ENCODE measurements around the gene CHRNA1.
A peak's percentile ranks its signal among the peaks of the same experiment; 100 is the strongest.
"Not testable (repeated sequence)": the region's sequence is repeated elsewhere in the genome, so short reads cannot be mapped to it uniquely, and the experiment has no call there.

CHRNA1 gene

DNA sequence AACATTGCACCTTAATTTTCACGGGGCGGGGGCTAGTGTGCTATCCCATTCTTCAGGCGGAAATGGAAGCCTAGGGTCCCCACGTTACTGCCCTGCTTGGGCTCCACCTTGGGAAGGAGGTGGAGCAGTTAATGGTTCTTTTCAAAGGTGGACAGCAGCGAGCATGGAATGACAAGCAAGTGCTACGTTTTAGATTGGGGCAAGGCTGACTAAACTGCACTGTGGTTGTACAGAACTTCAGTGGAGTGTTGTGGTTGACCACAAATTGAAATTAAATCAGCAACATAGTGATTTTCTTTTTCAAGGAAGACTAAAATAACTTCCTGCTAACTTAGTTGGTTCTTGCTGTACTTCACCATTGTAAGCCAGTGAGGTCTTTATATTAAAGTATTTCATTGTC lies 47.0 kb downstream of the CHRNA1 start:
- DNase-seq (ENCODE audit: low read depth in 2 of 2) = peak in 1 of 2 experiments; percentile 8

DNA sequence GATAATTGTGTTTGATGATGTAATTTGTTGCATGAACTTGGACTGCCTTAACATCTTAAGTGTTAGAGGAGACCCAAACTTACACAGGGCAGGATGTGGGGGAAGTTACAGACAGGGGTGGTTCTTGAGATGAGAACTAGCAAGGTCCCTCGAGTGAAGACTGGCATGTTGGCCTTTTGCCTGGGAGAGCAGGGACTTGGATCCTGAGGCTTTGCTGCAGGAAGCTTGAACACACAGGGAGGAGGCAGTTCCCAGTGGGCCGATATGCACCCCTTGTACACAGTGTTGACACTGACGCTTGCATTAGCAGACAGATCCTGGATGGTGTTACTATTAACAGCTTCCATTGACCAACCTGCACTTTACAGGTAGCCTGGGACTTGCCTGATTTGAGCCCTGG lies 47.5 kb downstream of the CHRNA1 start:
- DNase-seq (ENCODE audit: low read depth in 2 of 2) = no peak

DNA sequence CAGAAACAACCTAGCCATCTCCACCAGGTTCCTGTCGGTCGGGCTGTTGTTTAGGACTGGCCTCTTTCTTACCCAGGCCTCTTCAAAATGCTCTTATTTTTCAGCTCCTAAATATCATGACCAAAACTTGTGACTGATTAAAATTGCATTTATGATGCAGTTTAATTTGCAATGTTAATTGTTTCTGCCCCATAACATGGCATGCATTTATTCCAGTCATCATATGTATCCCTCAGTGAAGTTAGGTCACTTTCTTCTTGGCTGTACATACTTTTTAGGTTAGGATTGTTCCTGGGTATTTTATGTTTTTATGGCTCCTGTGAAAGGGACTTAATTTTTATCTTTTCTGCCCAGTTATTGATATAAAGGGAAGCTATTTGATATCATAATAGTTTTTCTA lies 50.6 kb downstream of the CHRNA1 start:
- no peak for DNase-seq (ENCODE audit: low read depth in 2 of 2)

DNA sequence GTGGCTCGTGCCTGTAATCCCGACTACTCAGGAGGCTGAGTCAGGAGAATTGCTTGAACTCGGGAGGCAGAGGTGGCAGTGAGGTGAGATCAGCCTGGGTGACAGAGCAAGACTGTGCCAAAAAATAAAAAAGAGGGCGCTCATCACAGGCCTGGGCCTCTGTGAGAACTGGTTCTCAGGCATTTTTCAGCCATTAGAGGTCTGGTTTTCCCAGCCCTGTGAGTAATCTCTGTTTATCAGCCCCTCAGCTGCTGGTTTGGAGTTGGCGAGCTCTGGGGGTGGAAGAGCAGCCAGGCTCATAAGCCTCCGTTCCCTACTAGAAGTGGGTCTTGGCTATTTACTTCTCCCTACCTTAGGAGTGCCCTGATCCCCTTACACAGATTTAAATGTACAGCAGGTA lies 53.1 kb downstream of the CHRNA1 start:
- DNase-seq (ENCODE audit: low read depth in 2 of 2) = no peak

DNA sequence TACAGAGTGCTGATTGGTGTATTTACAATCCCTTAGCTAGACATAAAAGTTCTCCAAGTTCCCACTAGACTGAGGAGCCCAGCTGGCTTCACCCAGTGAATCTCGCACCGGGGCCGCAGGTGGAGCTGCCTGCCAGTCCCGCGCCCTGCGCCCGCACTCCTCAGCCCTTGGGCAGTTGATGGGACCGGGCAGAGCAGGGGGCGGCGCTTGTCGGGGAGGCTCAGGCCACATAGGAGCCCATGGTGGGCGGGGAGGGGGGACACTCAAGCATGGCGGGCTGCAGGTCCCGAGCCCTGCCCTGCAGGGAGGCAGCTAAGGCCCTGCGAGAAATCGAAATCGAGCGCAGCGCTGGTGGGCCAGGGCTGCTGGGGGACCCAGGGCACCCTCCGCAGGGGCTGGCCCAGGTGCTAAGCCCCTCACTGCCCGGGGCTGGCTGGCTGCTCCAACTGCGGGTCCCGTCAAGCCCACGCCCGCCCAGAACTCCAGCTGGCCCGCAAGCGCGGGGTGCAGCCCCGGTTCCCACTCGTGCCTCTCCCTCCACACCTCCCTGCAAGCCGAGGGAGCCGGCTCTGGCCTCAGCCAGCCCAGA lies 54.8 kb downstream of the CHRNA1 start:
- not testable (repeated sequence) for DNase-seq (ENCODE audit: low read depth in 2 of 2)

DNA sequence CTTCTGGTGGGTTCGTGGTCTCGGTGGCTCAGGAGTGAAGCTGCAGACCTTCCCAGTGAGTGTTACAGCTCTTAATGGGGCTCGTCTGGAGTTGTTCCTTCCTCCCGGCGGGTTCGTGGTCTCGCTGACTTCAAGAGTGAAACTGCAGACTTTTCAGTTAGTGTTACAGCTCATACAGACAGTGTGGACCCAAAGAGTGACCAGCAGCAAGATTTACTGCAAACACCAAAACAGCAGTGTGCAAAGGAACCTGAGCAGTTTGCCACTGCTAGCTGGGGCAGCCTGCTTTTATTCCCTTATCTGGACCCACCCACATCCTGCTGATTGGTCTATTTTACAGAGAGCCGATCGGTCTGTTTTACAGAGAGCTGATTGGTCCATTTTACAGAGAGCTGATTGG lies 55.6 kb downstream of the CHRNA1 start:
- no peak for DNase-seq (ENCODE audit: low read depth in 2 of 2)

DNA sequence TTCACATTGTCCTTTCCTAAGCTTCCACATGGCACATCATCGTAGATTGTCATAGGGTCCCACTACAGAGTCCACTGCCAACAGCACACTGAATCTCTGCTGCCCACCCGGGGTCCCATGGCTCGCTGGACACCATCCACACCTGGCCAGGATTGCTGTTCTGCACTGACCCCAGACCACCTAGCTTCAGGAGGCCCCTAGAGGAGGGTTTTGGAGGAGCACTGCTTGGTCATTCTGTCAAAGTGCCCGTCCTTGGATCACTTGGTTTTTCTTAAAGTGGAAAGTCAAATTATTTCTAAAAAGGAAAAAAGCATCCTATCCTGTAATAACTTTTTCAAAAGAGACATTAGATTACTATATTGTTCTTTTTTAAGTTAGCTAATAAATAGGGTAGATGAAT lies 59.0 kb downstream of the CHRNA1 start:
- DNase-seq (ENCODE audit: low read depth in 2 of 2) = no peak

DNA sequence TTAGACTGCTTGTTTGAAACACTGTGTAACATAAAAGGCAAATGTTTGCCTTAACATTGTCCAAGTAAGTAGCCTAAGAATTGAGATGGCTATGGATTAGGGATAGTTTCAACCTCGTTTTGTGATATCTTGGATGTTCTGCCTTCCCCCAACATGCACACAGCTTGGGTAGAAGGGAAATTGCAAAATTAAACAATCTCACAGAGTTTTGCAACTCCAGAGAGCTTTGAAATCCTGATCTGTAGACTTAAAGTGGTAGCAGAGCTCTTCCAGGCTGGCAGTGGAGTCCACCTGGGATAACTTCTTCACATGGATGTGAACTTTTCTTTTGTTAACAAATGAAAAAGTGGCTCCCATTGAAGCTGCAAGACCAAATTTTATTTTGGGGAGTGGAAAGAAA lies 59.6 kb downstream of the CHRNA1 start:
- no peak for DNase-seq (ENCODE audit: low read depth in 2 of 2)

DNA sequence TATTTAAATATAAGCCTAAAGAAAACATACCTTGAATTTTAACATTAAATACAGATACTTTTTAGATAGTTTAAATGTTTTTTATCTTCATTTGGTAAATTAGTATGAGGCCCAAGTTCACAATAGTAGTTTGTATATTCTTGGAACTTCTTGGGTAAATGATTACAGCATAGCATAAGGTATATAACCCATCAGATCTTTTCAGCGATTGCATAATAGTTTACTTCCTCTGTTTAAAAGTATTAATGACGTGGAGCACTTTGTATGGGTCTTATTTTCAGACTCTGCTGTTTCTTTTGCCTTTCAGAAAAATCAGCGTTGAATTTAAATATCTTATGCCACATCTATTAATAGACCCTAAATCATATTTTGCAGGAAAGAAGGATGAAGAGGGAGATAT lies 60.2 kb downstream of the CHRNA1 start:
- no peak for DNase-seq (ENCODE audit: low read depth in 2 of 2)

DNA sequence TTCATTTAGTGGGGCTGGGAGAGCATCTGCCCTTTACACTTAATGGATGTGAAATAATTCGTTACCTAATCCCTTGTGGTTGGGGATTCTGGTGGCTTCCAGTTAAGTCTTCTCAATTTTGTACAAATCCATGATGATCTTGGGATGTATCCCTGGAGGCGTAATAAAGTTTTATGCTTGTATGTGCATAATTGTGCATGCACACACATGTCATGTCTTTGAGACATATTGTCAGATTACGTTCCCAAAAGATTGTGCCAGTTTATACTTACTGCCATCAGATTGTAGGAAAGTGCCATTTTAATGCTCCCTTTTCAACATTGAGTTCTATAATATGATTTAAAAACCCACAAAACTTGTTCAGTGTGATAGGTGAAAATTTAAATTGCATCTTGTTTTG lies 60.8 kb downstream of the CHRNA1 start:
- DNase-seq (ENCODE audit: low read depth in 2 of 2) = no peak

DNA sequence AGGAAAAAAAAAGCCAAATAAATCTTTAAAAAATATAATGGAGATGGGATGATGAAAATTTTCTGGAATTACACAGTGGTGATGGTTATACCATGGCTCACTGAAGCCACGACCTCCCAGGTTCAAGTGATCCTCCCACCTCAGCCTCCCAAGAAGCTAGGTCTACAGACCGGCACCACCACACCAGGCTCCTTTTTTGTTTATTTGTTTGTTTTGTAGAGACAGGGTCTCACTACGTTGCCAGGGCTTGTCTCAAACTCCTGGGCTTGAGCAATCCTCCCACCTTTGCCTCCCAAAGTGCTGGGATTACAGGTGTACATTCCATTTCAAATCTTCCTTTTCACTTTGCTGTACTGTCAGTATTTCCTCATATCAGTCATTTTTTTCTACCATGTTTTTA lies 61.7 kb downstream of the CHRNA1 start:
- DNase-seq (ENCODE audit: low read depth in 2 of 2) = no peak

DNA sequence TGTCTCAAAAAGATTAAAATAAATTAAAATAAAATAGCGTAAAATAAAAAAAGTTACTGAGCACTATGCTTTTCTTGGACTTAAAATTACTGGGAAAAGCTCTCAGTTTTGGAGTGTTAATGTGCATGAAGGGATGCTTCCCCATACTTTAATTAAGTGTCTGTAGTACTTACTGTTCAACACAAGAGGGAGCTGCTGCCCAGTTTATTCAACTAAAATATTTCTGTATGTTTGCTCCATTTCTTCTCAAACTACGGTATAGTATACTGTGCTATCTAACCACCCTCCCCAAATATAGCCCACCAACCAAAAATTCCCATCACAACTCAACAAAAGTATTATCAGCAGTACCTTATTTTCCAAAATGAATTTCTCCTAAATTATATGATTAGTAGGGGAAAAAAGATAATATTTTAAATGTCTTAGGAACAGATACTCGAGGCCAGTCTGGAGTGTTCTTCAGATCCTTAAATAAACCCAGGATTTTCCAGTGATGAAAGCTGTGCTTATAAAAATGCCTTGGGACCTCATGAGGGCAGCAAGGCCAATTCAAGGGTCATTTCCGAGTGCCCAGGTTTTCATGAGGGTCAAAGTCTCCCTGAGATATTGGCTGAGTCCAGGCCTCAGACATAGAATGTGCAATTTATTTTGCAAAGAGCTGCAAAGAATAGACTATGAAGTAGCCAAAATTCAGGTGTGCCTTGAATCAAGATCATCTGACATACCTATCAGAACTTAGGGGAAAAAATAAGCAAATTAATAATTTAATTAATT lies 64.1 kb downstream of the CHRNA1 start:
- DNase-seq (ENCODE audit: low read depth in 2 of 2) = no peak
